Measurements from ENCODE around the gene TDRKH. TPM values are rescaled to one million over a fixed set of nuclear protein-coding genes. Genes with fewer than 3 reads are reported as not detected.
A peak's percentile ranks its signal among the peaks of the same experiment; 100 is the strongest.

Gene TDRKH
- total RNA-seq, 1 donor from 2014 or later: 15.6 TPM

DNA sequence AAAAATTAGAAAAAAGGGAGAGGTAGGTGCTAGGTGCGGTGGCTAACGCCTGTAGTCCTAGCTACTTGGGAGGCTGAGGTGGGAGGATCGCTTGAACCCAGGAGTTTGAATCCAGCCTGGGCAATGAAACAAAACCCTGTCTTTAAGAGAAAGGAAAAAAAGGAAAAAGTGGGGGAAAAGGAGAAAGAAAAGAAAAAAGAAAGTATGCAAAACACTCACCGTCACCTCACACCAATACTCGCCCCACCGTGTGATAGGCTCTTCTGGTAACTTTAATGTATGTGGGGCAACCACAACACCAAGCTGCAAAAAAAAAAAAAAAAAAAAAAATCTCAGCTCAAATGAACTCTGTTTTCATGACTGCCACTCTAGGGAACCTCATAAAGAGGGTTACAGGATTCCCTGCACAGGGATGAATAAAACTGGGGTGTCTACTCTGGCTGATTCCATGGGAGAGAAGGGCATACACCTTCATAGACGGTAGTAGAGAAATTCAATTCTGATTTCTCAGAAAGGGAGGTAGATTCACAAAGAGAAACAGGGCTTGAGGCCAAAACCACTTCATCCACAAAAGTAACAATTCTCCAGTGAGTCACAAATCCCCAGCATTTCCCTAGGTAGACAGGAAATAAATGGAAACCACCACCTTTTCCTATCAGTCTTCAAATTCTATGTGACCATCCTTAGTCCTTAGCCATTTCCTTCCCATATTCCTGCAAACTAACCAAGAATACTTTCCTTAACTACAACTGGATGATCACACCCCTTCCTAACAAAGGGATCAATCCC, 29.5 kb downstream of the TDRKH start:
- H3K4me1 Mint-ChIP-seq: peaks cover 20% of the 10 kb centered on the region
- POLR2A ChIA-PET: interaction anchor here (0.6 kb wide), 2 partner anchors 30 to 102 kb away, joined by 3 to 8 read pairs; no protein-coding TSS in a partner anchor
- peaks cover 62% of the 10 kb centered on the region for H3K36me3 Mint-ChIP-seq (ENCODE audit: low read depth)
- CTCF ChIA-PET: interaction anchor here (1.6 kb wide), 1 partner anchor 76 kb away, joined by 4 read pairs; no protein-coding TSS in a partner anchor
- H3K27ac Mint-ChIP-seq: no peak overlapping the region
- TF ChIP-seq, protein P1, sequence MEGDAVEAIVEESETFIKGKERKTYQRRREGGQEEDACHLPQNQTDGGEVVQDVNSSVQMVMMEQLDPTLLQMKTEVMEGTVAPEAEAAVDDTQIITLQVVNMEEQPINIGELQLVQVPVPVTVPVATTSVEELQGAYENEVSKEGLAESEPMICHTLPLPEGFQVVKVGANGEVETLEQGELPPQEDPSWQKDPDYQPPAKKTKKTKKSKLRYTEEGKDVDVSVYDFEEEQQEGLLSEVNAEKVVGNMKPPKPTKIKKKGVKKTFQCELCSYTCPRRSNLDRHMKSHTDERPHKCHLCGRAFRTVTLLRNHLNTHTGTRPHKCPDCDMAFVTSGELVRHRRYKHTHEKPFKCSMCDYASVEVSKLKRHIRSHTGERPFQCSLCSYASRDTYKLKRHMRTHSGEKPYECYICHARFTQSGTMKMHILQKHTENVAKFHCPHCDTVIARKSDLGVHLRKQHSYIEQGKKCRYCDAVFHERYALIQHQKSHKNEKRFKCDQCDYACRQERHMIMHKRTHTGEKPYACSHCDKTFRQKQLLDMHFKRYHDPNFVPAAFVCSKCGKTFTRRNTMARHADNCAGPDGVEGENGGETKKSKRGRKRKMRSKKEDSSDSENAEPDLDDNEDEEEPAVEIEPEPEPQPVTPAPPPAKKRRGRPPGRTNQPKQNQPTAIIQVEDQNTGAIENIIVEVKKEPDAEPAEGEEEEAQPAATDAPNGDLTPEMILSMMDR (IDR thresholded peaks at IDR 0.05): no peak
- H3K4me3 Mint-ChIP-seq: peak overlapping the region; percentile 32
- no peak for DNase-seq
- H3K9me3 Mint-ChIP-seq: no peaks in the 10 kb centered on the region
- intact Hi-C loops (cut with micrococcal nuclease): loop anchor here (5.0 kb wide), 1 partner anchor 303 kb away; the partner anchor contains the start of gene POGZ
- ATAC-seq (ENCODE audit: low read depth): no peak
- no peaks in the 10 kb centered on the region for H3K27me3 Mint-ChIP-seq

DNA sequence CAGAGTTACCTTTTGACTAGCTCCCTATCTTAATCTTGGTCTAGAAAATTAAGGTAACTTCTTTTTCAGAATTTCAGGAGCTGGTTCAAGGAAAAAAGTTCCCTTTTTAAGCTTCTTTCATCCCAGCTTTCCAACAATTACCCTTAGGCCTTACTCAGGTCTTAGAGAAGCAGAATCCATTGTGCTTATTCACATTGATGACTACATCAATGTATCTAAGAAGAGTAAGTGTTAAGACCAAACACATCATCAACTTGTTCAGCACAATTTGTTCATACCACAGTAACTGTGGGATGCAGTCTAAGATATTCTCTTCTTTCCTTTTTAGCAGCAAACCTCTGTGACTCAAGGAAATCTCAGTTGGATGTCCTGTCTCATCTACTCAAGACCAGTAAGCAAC, 31.1 kb downstream of the TDRKH start:
- ATAC-seq (ENCODE audit: low read depth) (no peak), DNase-seq (no peak)
- CTCF ChIA-PET: no interaction called here
- Mint-ChIP-seq H3K27me3 (no peaks in the 10 kb centered on the region), H3K27ac (no peak overlapping the region), H3K4me1 (peaks cover 18% of the 10 kb centered on the region), H3K4me3 (no peak overlapping the region), H3K36me3 (ENCODE audit: low read depth) (peaks cover 68% of the 10 kb centered on the region), H3K9me3 (no peaks in the 10 kb centered on the region)
- TF ChIP-seq, protein P1 (IDR thresholded peaks at IDR 0.05): no peak
- POLR2A ChIA-PET: no interaction called here
- intact Hi-C loops (cut with micrococcal nuclease): no loop called here

DNA sequence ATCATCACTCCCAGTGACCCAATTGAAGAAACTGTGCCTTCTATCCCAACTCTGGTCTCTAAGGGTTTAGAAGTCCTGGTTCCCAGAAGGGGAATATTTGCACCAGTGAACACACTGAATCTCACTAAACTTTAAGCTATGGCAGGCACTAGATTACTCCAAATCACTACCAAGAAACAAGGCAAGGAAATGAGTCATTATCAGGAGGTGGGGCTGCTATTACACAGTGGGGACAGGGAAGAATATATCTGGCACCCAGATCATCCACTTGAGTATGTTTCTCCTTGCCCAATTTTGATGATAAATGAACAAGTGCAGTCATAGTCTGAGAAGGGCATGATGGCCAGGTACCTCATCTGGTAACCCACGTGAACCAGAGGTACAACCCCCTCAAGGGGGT, 34.0 kb downstream of the TDRKH start:
- Mint-ChIP-seq H3K36me3 (ENCODE audit: low read depth) (peaks cover 45% of the 10 kb centered on the region), H3K4me3 (no peak overlapping the region), H3K27ac (no peak overlapping the region), H3K4me1 (no peaks in the 10 kb centered on the region), H3K9me3 (no peaks in the 10 kb centered on the region), H3K27me3 (peaks cover 6% of the 10 kb centered on the region)
- CTCF ChIA-PET: no interaction called here
- DNase-seq: no peak
- POLR2A ChIA-PET: no interaction called here
- intact Hi-C loops (cut with micrococcal nuclease): no loop called here
- TF ChIP-seq, protein P1 (IDR thresholded peaks at IDR 0.05): no peak
- ATAC-seq (ENCODE audit: low read depth): no peak

DNA sequence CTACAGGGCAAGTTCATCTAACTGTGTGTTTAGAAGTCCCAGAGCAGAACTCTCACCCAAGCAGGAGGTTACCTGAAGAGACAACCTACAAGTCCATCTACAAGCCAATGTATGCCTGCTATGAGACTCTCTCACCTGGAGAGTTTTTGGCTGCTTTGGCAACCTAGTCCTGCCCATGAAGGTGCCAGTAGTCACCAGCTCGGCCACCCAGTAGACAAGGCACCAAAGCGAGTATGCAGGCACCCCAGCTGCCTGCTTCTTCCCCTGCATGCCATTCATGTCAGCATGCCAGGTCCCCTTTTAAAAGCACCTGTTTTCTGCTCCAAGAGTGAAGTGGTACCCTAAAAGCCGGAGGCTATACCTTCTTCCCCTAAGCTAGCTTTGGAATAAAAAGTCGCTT, 48.8 kb downstream of the TDRKH start:
- no peak for ATAC-seq (ENCODE audit: low read depth)
- Mint-ChIP-seq H3K27me3 (peaks cover 4% of the 10 kb centered on the region), H3K4me3 (no peak overlapping the region), H3K36me3 (ENCODE audit: low read depth) (no peaks in the 10 kb centered on the region), H3K27ac (no peak overlapping the region), H3K9me3 (peaks cover 18% of the 10 kb centered on the region), H3K4me1 (no peaks in the 10 kb centered on the region)
- DNase-seq: no peak
- TF ChIP-seq, protein P1 (IDR thresholded peaks at IDR 0.05): no peak
- ChIA-PET CTCF (no interaction called here), POLR2A (no interaction called here)
- intact Hi-C loops (cut with micrococcal nuclease): no loop called here

DNA sequence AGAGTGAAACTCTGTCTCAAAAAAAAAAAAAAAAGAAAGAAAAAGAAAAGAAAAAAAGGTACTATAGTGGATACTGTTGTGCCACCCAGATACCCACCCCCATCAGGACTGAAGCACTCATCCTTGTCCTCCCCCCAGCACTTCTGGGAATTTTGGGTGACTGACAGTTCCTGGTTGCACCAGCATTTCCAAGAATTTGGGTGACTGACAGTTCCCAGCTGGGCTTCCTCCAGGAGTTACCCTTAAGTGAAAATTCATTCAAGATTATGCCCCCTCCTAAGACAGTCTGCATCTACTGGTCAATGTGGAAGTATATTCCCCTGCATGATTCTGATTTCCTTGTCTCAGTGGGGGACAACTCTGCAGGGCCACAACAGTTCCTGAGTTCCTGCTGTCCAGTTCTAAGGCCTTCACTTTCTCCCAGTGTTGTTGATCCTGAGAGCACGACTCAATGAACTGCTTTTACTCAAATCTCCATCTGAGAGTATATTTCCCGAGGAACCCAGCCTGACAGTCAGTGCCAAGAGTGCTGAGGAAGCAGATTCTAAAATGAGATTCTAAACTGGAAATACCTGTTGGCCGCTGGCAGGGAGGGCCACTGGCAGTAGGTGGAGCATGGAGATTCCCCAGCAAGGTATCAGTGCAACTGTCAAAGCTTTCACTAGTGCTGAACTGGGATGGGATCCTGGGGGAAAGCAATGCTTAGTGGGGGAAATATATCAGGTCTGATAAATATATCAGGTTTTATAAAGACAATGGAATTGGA, 50.5 kb downstream of the TDRKH start:
- intact Hi-C loops (cut with micrococcal nuclease): no loop called here
- no peak for DNase-seq
- CTCF ChIA-PET: no interaction called here
- TF ChIP-seq, protein P1 (IDR thresholded peaks at IDR 0.05): no peak
- H3K4me3 Mint-ChIP-seq: no peak overlapping the region
- no peaks in the 10 kb centered on the region for H3K36me3 Mint-ChIP-seq (ENCODE audit: low read depth)
- H3K4me1 Mint-ChIP-seq: no peaks in the 10 kb centered on the region
- peaks cover 19% of the 10 kb centered on the region for H3K9me3 Mint-ChIP-seq
- peaks cover 4% of the 10 kb centered on the region for H3K27me3 Mint-ChIP-seq
- H3K27ac Mint-ChIP-seq: no peak overlapping the region
- POLR2A ChIA-PET: no interaction called here
- no peak for ATAC-seq (ENCODE audit: low read depth)

All from activated B cell treated with CpG ODN at 0.5 μM for 24 hours (primary cell).